ENCODE measurements around the gene ATXN2.

- no peak for TF ChIP-seq CTCF (IDR thresholded peaks at IDR 0.05; ENCODE audit: low read depth, low read length, missing input control)
- TF ChIP-seq JUND (IDR thresholded peaks at IDR 0.05), result no peak
- TF ChIP-seq RXRA (IDR thresholded peaks at IDR 0.05), result no peak
- no peak for TF ChIP-seq TAF1 (conservative IDR thresholded peaks at IDR 0.05)
- no peak for TF ChIP-seq REST (IDR thresholded peaks at IDR 0.05)
- TF ChIP-seq HNF4G (IDR thresholded peaks at IDR 0.05), result no peak
- TF ChIP-seq MAX (IDR thresholded peaks at IDR 0.05), result no peak
- no peak for TF ChIP-seq ZBTB33 (IDR thresholded peaks at IDR 0.05)
- no peak for TF ChIP-seq EGR1 (IDR thresholded peaks at IDR 0.05; ENCODE audit: low read depth in 2 of 2)
- no peak for TF ChIP-seq YY1 (IDR thresholded peaks at IDR 0.05)
- TF ChIP-seq NR2F2 (IDR thresholded peaks at IDR 0.05), result no peak
Measured at GRCh38 chr12:111405859-111406473, 193.1 kb downstream of the ATXN2 start, which contains the start of gene SH2B3.

All from liver (tissue), 3 donors.